Stimulated activated CD4-positive, alpha-beta T cell treated with anti-CD3 and anti-CD28 coated beads, Interleukin-2, amount 100 ng/mL, for 48 hours (primary cell): ENCODE data around the gene METTL21A.
"Not testable (repeated sequence)": the region's sequence is repeated elsewhere in the genome, so short reads cannot be mapped to it uniquely, and the experiment has no call there.

Source experiments
- DNase-seq, 2 donors: peaks; one replicate each; pipeline ENCODE4 v3.0.0-alpha.2; 2020

The METTL21A gene

GRCh38 chr2:207625014-207625907 lies at the start of gene METTL21A:
METTL21A (minus strand) TSS chr2:207625394; CDS start chr2:207624375, 1,019 bp downstream.
- peak; percentile 86 to 87 for DNase-seq

DNA sequence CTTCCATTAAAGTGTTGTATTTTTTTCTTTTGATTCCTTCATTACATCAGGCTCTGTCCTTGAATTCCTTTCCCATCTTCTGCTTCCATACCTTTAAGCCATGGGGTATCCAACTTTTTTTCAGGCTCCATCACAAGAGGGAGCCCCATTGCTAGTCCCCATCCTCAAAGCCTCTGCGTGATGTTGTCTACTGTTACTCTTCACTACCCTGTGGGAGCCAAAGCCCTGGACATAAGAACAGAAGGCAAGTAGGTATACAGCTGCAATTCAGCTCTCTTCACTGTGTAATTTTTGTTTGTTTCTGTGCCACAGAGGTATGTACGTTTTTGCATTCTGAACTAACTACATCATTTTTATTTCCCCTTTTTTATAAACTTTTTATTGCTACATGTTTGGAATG lies 49.6 kb upstream of the METTL21A start:
- DNase-seq: no peak

- no peak for DNase-seq
These were observed 49.1 kb upstream of the METTL21A start for GRCh38 chr2:207674266-207674774.

DNA sequence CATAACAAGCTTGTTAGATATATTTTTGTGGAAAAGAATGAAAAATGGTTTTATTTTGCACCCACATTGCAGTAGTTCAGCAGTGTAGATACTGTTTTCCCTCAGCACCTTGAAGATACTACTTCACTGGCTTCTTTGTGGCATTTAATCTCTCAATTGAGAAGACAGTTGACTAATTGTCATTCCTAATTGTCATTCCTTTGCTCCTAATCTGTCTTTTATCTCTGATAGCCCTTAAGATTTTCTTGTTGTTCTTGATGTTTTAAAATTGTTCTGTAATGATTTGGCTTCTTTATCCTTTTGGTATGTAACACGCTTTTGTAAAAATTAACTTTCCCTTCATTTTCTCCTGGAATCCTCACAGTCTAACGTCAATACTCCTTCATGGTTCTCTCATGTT lies 48.2 kb upstream of the METTL21A start:
- no peak for DNase-seq

- no peak for DNase-seq
These were observed 45.7 kb upstream of the METTL21A start for GRCh38 chr2:207670887-207671286.

DNA sequence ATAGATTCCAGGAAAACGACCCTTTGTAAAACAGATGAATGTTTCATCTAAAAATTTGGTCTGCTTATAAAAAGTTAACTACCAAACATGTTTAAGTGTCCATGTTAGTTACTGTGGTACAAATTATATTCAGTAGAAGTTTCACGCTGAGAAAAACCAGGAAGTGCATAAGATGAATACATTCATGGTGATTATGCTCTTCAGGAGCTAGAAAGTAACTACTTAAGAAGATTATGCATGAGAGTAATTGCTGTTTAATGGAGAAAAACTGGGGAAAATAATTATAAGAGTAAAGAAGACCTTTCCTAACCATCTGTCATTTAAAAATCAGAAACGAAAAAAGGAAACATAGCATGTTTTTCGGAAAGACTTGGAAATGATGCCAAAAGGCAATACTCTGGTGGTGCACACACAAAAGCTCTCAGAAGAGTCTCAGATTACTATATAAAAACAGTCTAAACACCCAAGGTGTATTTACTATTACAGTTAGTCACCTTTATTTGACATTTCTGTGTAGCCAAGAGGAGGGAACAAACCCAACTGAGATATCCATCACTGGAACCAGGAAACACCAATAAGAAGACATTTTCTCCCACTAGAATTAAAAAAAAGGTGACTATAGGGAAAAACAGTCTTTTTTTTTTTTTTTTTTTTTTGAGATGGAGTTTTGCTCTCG lies 38.8 kb upstream of the METTL21A start:
- no peak for DNase-seq

GRCh38 chr2:207662203-207662602 lies 37.0 kb upstream of the METTL21A start:
- DNase-seq: no peak

DNA sequence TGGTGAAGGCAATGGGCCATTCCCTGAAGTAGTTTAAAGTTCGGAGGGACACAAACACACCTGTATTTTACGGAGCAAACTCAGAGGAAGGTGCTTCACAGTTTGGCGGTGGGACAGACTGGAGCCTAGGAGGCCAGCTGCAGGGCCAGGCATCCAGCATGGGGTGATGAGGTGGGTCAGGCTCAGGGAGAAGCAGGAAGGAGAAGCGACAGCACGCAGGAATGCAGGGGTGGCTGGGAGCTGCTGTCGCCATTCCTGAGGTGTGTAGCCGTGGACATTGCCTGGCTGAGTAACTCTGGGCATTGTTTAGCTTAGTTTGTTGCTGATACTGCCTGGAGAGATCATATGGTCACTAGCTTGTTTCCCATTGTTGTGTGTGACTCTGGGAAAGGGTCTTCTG lies 35.8 kb upstream of the METTL21A start:
- no peak for DNase-seq

- no peak for DNase-seq
These were observed 33.0 kb upstream of the METTL21A start for GRCh38 chr2:207658156-207658555.

DNA sequence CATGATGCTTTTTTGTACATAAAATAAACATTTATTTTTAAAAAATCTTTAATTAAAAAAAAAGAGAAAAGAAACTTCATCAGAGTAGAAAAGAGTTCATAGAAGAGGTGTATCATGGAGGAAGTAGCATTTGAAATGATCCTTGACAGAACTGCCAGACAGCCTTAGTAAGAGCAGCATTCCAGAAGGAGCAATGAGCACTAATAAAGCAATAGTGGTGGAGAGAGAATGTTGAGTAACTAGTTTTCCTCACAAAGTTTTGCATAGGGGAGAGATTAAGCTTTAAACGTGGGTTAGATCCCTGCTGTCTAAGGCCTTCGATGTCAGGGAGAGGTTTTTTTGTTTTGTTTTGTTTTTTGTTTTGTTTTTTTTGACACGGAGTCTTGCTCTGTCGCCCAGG lies 29.8 kb upstream of the METTL21A start:
- DNase-seq: no peak

DNA sequence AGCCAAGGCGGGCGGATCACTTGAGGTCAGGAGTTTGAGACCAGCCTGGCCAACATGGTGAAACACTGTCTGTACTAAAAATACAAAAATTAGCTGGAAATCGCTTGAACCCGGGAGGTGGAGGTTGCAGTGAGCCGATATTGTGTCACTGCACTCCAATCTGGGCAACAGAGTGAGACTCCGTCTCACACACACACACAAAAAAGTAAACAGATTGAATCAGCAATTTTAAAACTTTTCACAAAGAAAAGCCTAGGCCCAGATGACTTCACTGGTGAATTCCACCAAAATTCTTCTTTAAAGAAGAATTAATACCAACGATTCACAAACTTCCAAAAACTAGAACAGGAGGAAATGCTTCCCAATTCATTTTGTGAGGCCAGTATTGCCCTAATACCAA lies 21.4 kb upstream of the METTL21A start:
- DNase-seq: not testable (repeated sequence)

GRCh38 chr2:207643892-207644291 lies 18.7 kb upstream of the METTL21A start:
- no peak for DNase-seq

GRCh38 chr2:207640661-207641060 lies 15.5 kb upstream of the METTL21A start:
- DNase-seq: no peak

- no peak for DNase-seq
These were observed 15.0 kb upstream of the METTL21A start for GRCh38 chr2:207640160-207640559.

- DNase-seq: not testable (repeated sequence)
These were observed 14.1 kb upstream of the METTL21A start for GRCh38 chr2:207639288-207639687.

- DNase-seq: no peak
These were observed 10.4 kb upstream of the METTL21A start for GRCh38 chr2:207635468-207636200.

DNA sequence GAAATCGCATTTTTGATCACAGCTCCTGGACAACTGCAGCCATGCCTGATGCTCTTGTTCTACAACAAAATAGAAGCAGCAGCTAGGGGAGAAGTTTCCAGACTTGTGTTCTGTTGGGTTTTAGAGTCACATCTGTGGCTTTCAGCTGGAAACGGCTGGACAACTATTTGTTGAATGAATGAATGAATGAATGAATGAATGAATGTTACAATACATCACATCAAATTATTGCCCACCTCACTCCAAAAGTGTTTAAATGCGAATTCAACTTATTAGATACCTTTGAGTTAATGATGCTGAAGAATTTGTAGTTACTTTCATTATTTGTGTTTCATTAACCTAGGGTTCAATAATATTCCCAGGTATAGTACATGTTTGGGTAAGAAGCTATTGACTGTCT lies 8.5 kb upstream of the METTL21A start:
- DNase-seq: no peak

- peak in 1 of 2 donors; percentile 11 for DNase-seq
These were observed 7.6 kb upstream of the METTL21A start for GRCh38 chr2:207632575-207633493.

GRCh38 chr2:207630491-207630890 lies 5.3 kb upstream of the METTL21A start:
- DNase-seq: no peak

DNA sequence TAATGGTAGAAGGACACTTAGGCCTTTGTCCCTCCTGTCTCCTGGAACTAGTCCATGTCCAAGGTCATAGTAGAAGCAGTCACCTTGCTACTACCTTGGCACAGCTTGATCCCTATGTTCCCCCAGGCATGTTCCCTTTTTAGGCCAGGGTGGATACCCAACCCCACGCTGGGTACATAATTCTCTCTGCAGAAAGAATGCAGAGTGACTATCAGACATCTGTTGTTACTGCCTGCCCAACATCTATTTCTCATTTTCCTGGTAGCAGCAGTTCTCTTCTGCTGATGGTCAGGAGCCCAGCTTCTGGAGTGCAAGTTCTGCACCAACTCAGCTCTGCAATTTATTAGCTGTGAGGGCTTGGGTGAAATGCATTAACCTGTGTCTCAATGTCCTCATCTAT lies 4.4 kb upstream of the METTL21A start:
- no peak for DNase-seq

- peak; percentile 55 to 60 for DNase-seq
These were observed 795 bp downstream of the METTL21A start for GRCh38 chr2:207624185-207625013.
